AG04449 (cell line): Measurements from ENCODE around the gene DCTN5.

ENCODE experiments used
- CTCF ChIA-PET: fragments of 350-600 bp; formaldehyde crosslinking; extraction: SDS; loops from one replicate; lab custom pipeline; 2021; ENCODE audit warnings: antibody characterized with exemption; lab: Yijun Ruan, JAX
- POLR2A ChIA-PET: fragments of 400-600, 350-600 bp; formaldehyde crosslinking; extraction: SDS; loops from one replicate; lab custom pipeline; 2020; ENCODE audit warnings: antibody characterized with exemption, inconsistent platforms; lab: Yijun Ruan, JAX
- DNase-seq: peaks from one replicate; pipeline ENCODE4 v3.0.0-alpha.2; 2010; ENCODE audit warnings: low read depth, low spot score
- H3K4me3 ChIP-seq: 2 replicates; pipeline ENCODE4 v1.5.1; 2011; ENCODE audit warnings: low read depth, mild to moderate bottlenecking, control low read depth, low read length
- CTCF ChIP-seq: IDR thresholded peaks from one replicate; pipeline ENCODE4 v1.5.1; 2011; ENCODE audit warnings: mild to moderate bottlenecking, moderate library complexity, low read length, control low read depth, inconsistent platforms; ENCODE audit not compliant: insufficient read depth; ENCODE audit errors: missing control alignments

DCTN5 gene

GRCh38 chr16:23689442-23690187, 48.3 kb downstream of the DCTN5 start:
- H3K4me3 ChIP-seq, result no peak overlapping the region
- ChIA-PET POLR2A (interaction anchor here (0.6 kb wide), 1 partner anchor 281 kb away, joined by 3 read pairs; no protein-coding TSS in a partner anchor), CTCF (no interaction called here)
- no peak for TF ChIP-seq CTCF
- DNase-seq, result no peak

- no peak overlapping the region for H3K4me3 ChIP-seq
- CTCF ChIA-PET, result no interaction called here
- no peak for TF ChIP-seq CTCF
- POLR2A ChIA-PET, result no interaction called here
- DNase-seq, result no peak
Measured at GRCh38 chr16:23690771-23691482, 49.7 kb downstream of the DCTN5 start.

GRCh38 chr16:23691483-23692189, 50.4 kb downstream of the DCTN5 start:
- TF ChIP-seq CTCF, result no peak
- no peak for DNase-seq
- CTCF ChIA-PET, result interaction anchor here (1.3 kb wide), 1 partner anchor 36 kb away, joined by 6 read pairs; no protein-coding TSS in a partner anchor
- POLR2A ChIA-PET, result no interaction called here
- no peak overlapping the region for H3K4me3 ChIP-seq

- no peak for DNase-seq
- no peak for TF ChIP-seq CTCF
- ChIA-PET CTCF (interaction anchor here (0.8 to 1.3 kb wide), 2 partner anchors 36 to 825 kb away, joined by 3 to 6 read pairs; no protein-coding TSS in a partner anchor), POLR2A (no interaction called here)
- no peak overlapping the region for H3K4me3 ChIP-seq
Measured at GRCh38 chr16:23692190-23692837, 51.0 kb downstream of the DCTN5 start.

GRCh38 chr16:23694265-23694643, 53.0 kb downstream of the DCTN5 start:
- POLR2A ChIA-PET, result no interaction called here
- H3K4me3 ChIP-seq, result no peak overlapping the region

More at GRCh38 chr16:23694265-23694643, 53.0 kb downstream of the DCTN5 start:
- CTCF ChIA-PET, result interaction anchor here (1.0 to 1.2 kb wide), 2 partner anchors 17 to 811 kb away, joined by 5 read pairs; no protein-coding TSS in a partner anchor
- no peak for TF ChIP-seq CTCF
- no peak for DNase-seq
